ENCODE measurements around the gene BEND3.

DNA sequence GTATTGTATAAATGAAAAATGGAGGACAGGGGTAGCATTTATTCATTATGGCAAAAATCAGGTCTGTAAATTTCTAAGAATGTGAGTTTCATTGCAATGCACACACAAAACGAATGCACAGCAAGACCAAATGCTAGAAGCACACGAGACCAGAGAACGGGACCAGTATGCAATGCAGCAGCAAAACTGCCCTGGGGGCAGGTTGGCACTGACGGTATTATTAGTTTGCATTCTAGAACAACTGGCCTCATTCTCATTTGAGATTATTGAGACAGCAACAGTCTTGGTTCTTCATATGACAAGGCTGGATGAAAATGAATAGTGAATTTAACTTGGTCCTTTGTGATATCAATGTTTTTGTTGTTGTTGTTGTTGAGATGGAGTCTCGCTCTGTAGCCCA lies 96.3 kb downstream of the BEND3 start:
- TF ChIP-seq, protein P1, sequence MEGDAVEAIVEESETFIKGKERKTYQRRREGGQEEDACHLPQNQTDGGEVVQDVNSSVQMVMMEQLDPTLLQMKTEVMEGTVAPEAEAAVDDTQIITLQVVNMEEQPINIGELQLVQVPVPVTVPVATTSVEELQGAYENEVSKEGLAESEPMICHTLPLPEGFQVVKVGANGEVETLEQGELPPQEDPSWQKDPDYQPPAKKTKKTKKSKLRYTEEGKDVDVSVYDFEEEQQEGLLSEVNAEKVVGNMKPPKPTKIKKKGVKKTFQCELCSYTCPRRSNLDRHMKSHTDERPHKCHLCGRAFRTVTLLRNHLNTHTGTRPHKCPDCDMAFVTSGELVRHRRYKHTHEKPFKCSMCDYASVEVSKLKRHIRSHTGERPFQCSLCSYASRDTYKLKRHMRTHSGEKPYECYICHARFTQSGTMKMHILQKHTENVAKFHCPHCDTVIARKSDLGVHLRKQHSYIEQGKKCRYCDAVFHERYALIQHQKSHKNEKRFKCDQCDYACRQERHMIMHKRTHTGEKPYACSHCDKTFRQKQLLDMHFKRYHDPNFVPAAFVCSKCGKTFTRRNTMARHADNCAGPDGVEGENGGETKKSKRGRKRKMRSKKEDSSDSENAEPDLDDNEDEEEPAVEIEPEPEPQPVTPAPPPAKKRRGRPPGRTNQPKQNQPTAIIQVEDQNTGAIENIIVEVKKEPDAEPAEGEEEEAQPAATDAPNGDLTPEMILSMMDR (IDR thresholded peaks at IDR 0.05; ENCODE audit: poor library complexity, severe bottlenecking) = no peak
- TF ChIP-seq POLR2AphosphoS5 (IDR thresholded peaks at IDR 0.05) (no peak), EP300 (conservative IDR thresholded peaks at IDR 0.05; ENCODE audit: poor library complexity, severe bottlenecking) (no peak), MXI1 (conservative IDR thresholded peaks at IDR 0.05; ENCODE audit: poor library complexity, severe bottlenecking) (no peak), EZH2 (IDR thresholded peaks at IDR 0.05; ENCODE audit: borderline replicate concordance, insufficient read depth, low read length, poor library complexity, severe bottlenecking) (no peak), TAF1 (IDR thresholded peaks at IDR 0.05; ENCODE audit: low read depth) (no peak), RAD21 (conservative IDR thresholded peaks at IDR 0.05) (no peak)
- TF ChIP-seq, protein P2, sequence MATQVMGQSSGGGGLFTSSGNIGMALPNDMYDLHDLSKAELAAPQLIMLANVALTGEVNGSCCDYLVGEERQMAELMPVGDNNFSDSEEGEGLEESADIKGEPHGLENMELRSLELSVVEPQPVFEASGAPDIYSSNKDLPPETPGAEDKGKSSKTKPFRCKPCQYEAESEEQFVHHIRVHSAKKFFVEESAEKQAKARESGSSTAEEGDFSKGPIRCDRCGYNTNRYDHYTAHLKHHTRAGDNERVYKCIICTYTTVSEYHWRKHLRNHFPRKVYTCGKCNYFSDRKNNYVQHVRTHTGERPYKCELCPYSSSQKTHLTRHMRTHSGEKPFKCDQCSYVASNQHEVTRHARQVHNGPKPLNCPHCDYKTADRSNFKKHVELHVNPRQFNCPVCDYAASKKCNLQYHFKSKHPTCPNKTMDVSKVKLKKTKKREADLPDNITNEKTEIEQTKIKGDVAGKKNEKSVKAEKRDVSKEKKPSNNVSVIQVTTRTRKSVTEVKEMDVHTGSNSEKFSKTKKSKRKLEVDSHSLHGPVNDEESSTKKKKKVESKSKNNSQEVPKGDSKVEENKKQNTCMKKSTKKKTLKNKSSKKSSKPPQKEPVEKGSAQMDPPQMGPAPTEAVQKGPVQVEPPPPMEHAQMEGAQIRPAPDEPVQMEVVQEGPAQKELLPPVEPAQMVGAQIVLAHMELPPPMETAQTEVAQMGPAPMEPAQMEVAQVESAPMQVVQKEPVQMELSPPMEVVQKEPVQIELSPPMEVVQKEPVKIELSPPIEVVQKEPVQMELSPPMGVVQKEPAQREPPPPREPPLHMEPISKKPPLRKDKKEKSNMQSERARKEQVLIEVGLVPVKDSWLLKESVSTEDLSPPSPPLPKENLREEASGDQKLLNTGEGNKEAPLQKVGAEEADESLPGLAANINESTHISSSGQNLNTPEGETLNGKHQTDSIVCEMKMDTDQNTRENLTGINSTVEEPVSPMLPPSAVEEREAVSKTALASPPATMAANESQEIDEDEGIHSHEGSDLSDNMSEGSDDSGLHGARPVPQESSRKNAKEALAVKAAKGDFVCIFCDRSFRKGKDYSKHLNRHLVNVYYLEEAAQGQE (IDR thresholded peaks at IDR 0.05; ENCODE audit: borderline replicate concordance) = no peak
